H1 (cell line): Measurements from ENCODE around the gene NT5C1A. TPM values are rescaled to one million over a fixed set of nuclear protein-coding genes. Genes with fewer than 3 reads are reported as not detected.

ENCODE experiments used
- ATF3 ChIP-seq: IDR thresholded peaks from 2 replicates; pipeline ENCODE4 v1.6.1; 2011; ENCODE audit warnings: low read depth, mild to moderate bottlenecking, low read length; ENCODE audit not compliant: insufficient read depth
- BACH1 ChIP-seq: IDR thresholded peaks from 2 replicates; pipeline ENCODE4 v1.6.1; 2012; ENCODE audit warnings: low read length, improper control_type of control experiment
- CBX5 ChIP-seq: fragments of 300-800, 300-1000 bp; sonication (generic); IDR thresholded peaks from 2 replicates; pipeline ENCODE4 v1.7.1; 2016; ENCODE audit warnings: antibody characterized with exemption, low read length, low read depth
- CBX8 ChIP-seq: fragments of 300-800, 300-1000 bp; sonication (generic); IDR thresholded peaks from 2 replicates; pipeline ENCODE4 v1.7.1; 2016; ENCODE audit warnings: low read depth, low read length, borderline replicate concordance
- CHD1 ChIP-seq: IDR thresholded peaks from 2 replicates; pipeline ENCODE4 v1.6.1; 2012; ENCODE audit warnings: low read depth, low read length, improper control_type of control experiment
- CHD2 ChIP-seq: IDR thresholded peaks from 2 replicates; pipeline ENCODE4 v1.6.1; 2012; ENCODE audit warnings: low read length, improper control_type of control experiment
- CTBP2 ChIP-seq: IDR thresholded peaks from 2 replicates; pipeline ENCODE4 v1.7.0; 2011; ENCODE audit warnings: borderline replicate concordance, mild to moderate bottlenecking, moderate library complexity, mixed read lengths, low read length; ENCODE audit not compliant: insufficient read depth, insufficient read length
- EGR1 ChIP-seq: IDR thresholded peaks from 2 replicates; pipeline ENCODE4 v1.6.1; 2011; ENCODE audit warnings: low read depth, low read length, borderline replicate concordance
- GABPA ChIP-seq: IDR thresholded peaks from 2 replicates; pipeline ENCODE4 v1.6.1; 2011; ENCODE audit warnings: mild to moderate bottlenecking, low read length, moderate library complexity, borderline replicate concordance; ENCODE audit not compliant: insufficient read depth
- HDAC2 ChIP-seq, 2 experiments: fragments of 300-600 bp in 1 of 2; sonication (generic) in 1 of 2; IDR thresholded peaks; 2 replicates each; pipeline ENCODE4 v1.6.1; 2011 to 2012; ENCODE audit warnings: low read depth in 2 of 2, low read length in 2 of 2, mild to moderate bottlenecking in 2 of 2, moderate library complexity in 2 of 2, borderline replicate concordance in 1 of 2, inconsistent platforms in 1 of 2
- HDAC6 ChIP-seq: IDR thresholded peaks from one replicate; pipeline ENCODE4 v1.7.1; 2012; ENCODE audit warnings: low read depth, mild to moderate bottlenecking, inconsistent platforms, low read length, moderate library complexity
- KDM1A ChIP-seq: fragments of 200-600, 300-600 bp; sonication (generic); IDR thresholded peaks from 2 replicates; pipeline ENCODE4 v1.7.1; 2016; ENCODE audit warnings: mild to moderate bottlenecking, low read length, borderline replicate concordance
- MAFK ChIP-seq: IDR thresholded peaks from 2 replicates; pipeline ENCODE4 v1.6.1; 2012; ENCODE audit warnings: low read depth, mild to moderate bottlenecking, improper control_type of control experiment, low read length
- RAD21 ChIP-seq, 2 experiments: IDR thresholded peaks in 1 of 2; conservative IDR thresholded peaks in 1 of 2; 2 replicates each; pipeline ENCODE4 v1.6.1; 2011; ENCODE audit warnings: low read depth in 2 of 2, low read length in 2 of 2, improper control_type of control experiment in 1 of 2, inconsistent platforms in 1 of 2, mild to moderate bottlenecking in 1 of 2, moderate library complexity in 1 of 2
- RFX5 ChIP-seq: IDR thresholded peaks from 2 replicates; pipeline ENCODE4 v1.6.1; 2011; ENCODE audit warnings: low read depth, low read length, improper control_type of control experiment, borderline replicate concordance
- SIN3A ChIP-seq, 2 experiments: IDR thresholded peaks in 1 of 2; conservative IDR thresholded peaks in 1 of 2; 2 replicates each; pipeline ENCODE4 v1.6.1; 2011 to 2012; ENCODE audit warnings: low read length in 2 of 2, improper control_type of control experiment in 1 of 2, low read depth in 1 of 2, mild to moderate bottlenecking in 1 of 2
- SP1 ChIP-seq: IDR thresholded peaks from 2 replicates; pipeline ENCODE4 v1.6.1; 2011; ENCODE audit warnings: low read depth, low read length
- SUZ12 ChIP-seq: fragments of 200-600 bp; sonication (generic); IDR thresholded peaks from 2 replicates; pipeline ENCODE4 v1.6.1; 2012; ENCODE audit warnings: mild to moderate bottlenecking, inconsistent platforms, low read length, moderate library complexity, mixed read lengths
- TAF1 ChIP-seq: IDR thresholded peaks from 2 replicates; pipeline ENCODE4 v1.6.1; 2011; ENCODE audit warnings: mild to moderate bottlenecking, low read depth, low read length
- TBP ChIP-seq: IDR thresholded peaks from 2 replicates; pipeline ENCODE4 v1.6.1; 2011; ENCODE audit warnings: low read depth, low read length, improper control_type of control experiment
- USF2 ChIP-seq: IDR thresholded peaks from 2 replicates; pipeline ENCODE4 v1.6.1; 2011; ENCODE audit warnings: low read length, improper control_type of control experiment
- polyA plus RNA-seq, 7 experiments: library from polyadenylated mRNA; depleted of rRNA in 3 of 7; stranded (reverse) in 5 of 7; unstranded in 2 of 7; fragments of >200 nt in 5 of 7; fragments of 200-250 nt in 2 of 7; gene quantifications; 1 replicate in 5 of 7; 2 replicates in 1 of 7; 4 replicates in 1 of 7; pipeline versions ENCODE4 v1.2.1 to v1.2.3, GENCODE V29; 2011 to 2013; ENCODE audit warnings: missing spikeins in 2 of 7, mixed read lengths in 2 of 7
- total RNA-seq: library from RNA; stranded (reverse); fragmentation: NEBNext Ultra II Directional; extraction: Animal tissue kit (Norgen Biotek cat#: 25700); gene quantifications from 2 replicates; pipeline ENCODE4 v1.2.1, GENCODE V29; 2021

The NT5C1A gene
- total and polyA plus RNA-seq, 2 of the 8 experiments (the other 6 are each of a cell fraction or from before 2014, with no cell fraction given): not detected

- TF ChIP-seq ATF3 (no peak), TAF1 (peak; percentile 54; the same call in 1 of the 2 replicates), KDM1A (no peak), USF2 (no peak), CTBP2 (no peak), CHD1 (no peak), RAD21 (IDR thresholded peaks at IDR 0.05 in 1 of 2, conservative IDR thresholded peaks at IDR 0.05 in 1 of 2; ENCODE audit: low read depth in 2 of 2, low read length in 2 of 2) (no peak), BACH1 (no peak), EGR1 (no peak), TBP (peak; percentile 70), MAFK (no peak), SP1 (peak; percentile 59; the same call in 1 of the 2 replicates), CBX5 (no peak), SIN3A (conservative IDR thresholded peaks at IDR 0.05 in 1 of 2, IDR thresholded peaks at IDR 0.05 in 1 of 2; ENCODE audit: low read depth in 1 of 2, low read length in 2 of 2) (peak in 1 of 2 experiments; percentile 70; a peak in 1 of 4 replicates), SUZ12 (no peak), RFX5 (no peak), CBX8 (no peak), HDAC2 (IDR thresholded peaks at IDR 0.05; ENCODE audit: borderline replicate concordance in 1 of 2, low read depth in 2 of 2, low read length in 2 of 2) (no peak), CHD2 (peak; percentile 18; the same call in 1 of the 2 replicates), GABPA (no peak), HDAC6 (no peak)
Observed at GRCh38 chr1:39691383-39692151, 19.7 kb upstream of the NT5C1A start, which contains the start of gene HPCAL4 (continued).
